ENCODE data around the gene P4HB. TPM values are rescaled to one million over a fixed set of nuclear protein-coding genes. Genes with fewer than 3 reads are reported as not detected.

The P4HB gene
- total and polyA plus RNA-seq, 2 experiments from 2014 or later = 1,651 to 3,203 TPM

DNA sequence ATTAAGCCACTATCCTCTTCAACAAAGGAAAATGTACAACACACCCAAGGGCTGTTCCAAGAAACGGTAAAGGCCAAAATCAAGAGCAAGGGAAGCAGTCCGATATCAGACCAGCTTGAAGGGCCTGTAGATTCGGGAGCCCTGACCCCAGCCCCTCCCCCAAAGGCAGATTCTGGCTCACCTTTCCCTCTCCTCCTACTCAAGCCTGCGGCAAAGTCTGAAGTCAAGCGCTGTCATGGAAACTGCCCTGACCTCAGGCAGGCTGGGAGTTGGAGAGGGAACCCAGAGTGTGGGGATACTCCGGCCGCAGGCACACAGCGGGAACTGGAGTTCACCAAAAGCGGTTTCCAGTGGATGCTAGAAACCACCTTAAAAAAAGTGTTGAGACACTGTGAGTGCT is 29.3 kb upstream of the P4HB start:
- Histone ChIP-seq H3K9me2 (ENCODE audit: insufficient read depth) (no peaks in the 10 kb centered on the region), H2AFZ (no peak overlapping the region), H3K27me3 (replicated peaks; ENCODE audit: insufficient read depth) (no peaks in the 10 kb centered on the region), H3K9ac (peak overlapping the region; percentile 86), H3K27ac (0 out of 2 replicates have a peak overlapping the region, but pooled peaks have one; percentile 64), H3K4me1 (ENCODE audit: insufficient read depth) (peaks cover 17% of the 10 kb centered on the region), H3K4me3 (peak overlapping the region; percentile 89), H3F3A (ENCODE audit: insufficient read depth) (peaks cover 12% of the 10 kb centered on the region; the same call in 1 of the 2 replicates), H3K79me2 (ENCODE audit: insufficient read depth) (peaks cover 91% of the 10 kb centered on the region), H3K36me3 (ENCODE audit: low read depth) (peaks cover 36% of the 10 kb centered on the region), H3K4me2 (ENCODE audit: unreplicated experiment) (no peak overlapping the region), H3K9me3 (ENCODE audit: low read depth) (no peaks in the 10 kb centered on the region), H4K20me1 (ENCODE audit: insufficient read depth) (no peaks in the 10 kb centered on the region; the same call in 1 of the 2 replicates)
- no peak for DNase-seq
- TF ChIP-seq EZH2phosphoT487 (IDR thresholded peaks at IDR 0.05; ENCODE audit: insufficient read depth, low read depth) (no peak), EZH2 (IDR thresholded peaks at IDR 0.05; ENCODE audit: insufficient read depth, poor library complexity, severe bottlenecking) (no peak)
- 80 to 84% methylated on average over 9 of the region's 9 CpGs for WGBS, 2 experiments (ENCODE audit: low coverage in 1 of 2, low lambda C conversion rate in 2 of 2, missing lambda C conversion rate in 2 of 2)
- in situ Hi-C loops (cut with MboI) = no loop called here

DNA sequence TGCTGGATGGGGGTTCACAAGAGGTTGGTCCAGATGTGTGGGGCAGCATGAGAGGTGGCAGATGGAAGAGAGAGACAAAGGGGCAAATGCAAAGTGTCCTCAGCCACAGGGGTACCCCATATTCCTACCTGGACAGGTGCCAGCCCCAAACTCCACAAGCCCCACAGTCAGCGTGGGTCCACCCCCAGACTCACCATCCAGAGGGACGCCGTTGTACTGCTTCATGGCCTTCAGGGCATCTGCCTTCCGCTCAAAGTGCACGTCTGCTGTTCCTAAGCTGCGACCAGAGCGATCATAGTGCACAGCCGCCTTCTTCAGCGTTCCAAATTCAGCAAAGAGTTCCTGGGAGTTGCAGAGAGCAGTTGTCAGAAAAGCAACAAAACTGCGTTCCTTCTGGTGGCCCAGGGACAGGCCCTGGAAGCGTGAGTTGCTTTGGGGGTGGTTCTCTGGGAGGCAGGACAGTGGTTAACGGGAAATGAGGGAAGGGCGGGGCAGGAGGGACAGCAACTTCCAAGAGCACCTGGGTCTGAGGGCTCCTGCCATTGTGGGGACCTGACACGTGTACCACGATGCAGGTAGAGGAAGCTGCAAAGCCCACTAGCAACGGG is 28.8 kb upstream of the P4HB start:
- Histone ChIP-seq H3K4me1 (ENCODE audit: insufficient read depth) (peaks cover 17% of the 10 kb centered on the region), H3K27ac (no peak overlapping the region), H4K20me1 (ENCODE audit: insufficient read depth) (no peaks in the 10 kb centered on the region; the same call in 1 of the 2 replicates), H3F3A (ENCODE audit: insufficient read depth) (peaks cover 12% of the 10 kb centered on the region; the same call in 1 of the 2 replicates), H3K4me3 (0 out of 2 replicates have a peak overlapping the region, but pooled peaks have one; percentile 89), H3K79me2 (ENCODE audit: insufficient read depth) (peaks cover 92% of the 10 kb centered on the region), H3K9me3 (ENCODE audit: low read depth) (no peaks in the 10 kb centered on the region), H3K4me2 (ENCODE audit: unreplicated experiment) (no peak overlapping the region), H3K36me3 (ENCODE audit: low read depth) (peaks cover 36% of the 10 kb centered on the region), H3K27me3 (replicated peaks; ENCODE audit: insufficient read depth) (no peaks in the 10 kb centered on the region), H3K9ac (peak overlapping the region; percentile 86; the same call in 1 of the 2 replicates), H2AFZ (no peak overlapping the region), H3K9me2 (ENCODE audit: insufficient read depth) (no peaks in the 10 kb centered on the region)
- WGBS, 2 experiments (ENCODE audit: low coverage in 1 of 2, low lambda C conversion rate in 2 of 2, missing lambda C conversion rate in 2 of 2) = 93 to 95% methylated on average over 16 of the region's 16 CpGs
- TF ChIP-seq EZH2phosphoT487 (IDR thresholded peaks at IDR 0.05; ENCODE audit: insufficient read depth, low read depth) (no peak), EZH2 (IDR thresholded peaks at IDR 0.05; ENCODE audit: insufficient read depth, poor library complexity, severe bottlenecking) (no peak)
- in situ Hi-C loops (cut with MboI) = no loop called here
- no peak for DNase-seq

GRCh38 chr17:81888105-81888987 is 28.0 kb upstream of the P4HB start:
- H3K9me2 ChIP-seq (ENCODE audit: insufficient read depth) = no peaks in the 10 kb centered on the region
- peaks cover 17% of the 10 kb centered on the region for H3K4me1 ChIP-seq (ENCODE audit: insufficient read depth)
- H3K9ac ChIP-seq = no peak overlapping the region
- DNase-seq = no peak
- peaks cover 92% of the 10 kb centered on the region for H3K79me2 ChIP-seq (ENCODE audit: insufficient read depth)
- H3F3A ChIP-seq (ENCODE audit: insufficient read depth) = peaks cover 12% of the 10 kb centered on the region; the same call in 1 of the 2 replicates
- H3K27ac ChIP-seq = no peak overlapping the region
- WGBS, 2 experiments (ENCODE audit: low coverage in 1 of 2, low lambda C conversion rate in 2 of 2, missing lambda C conversion rate in 2 of 2) = 93 to 94% methylated on average over 44 of the region's 44 CpGs
- H3K36me3 ChIP-seq (ENCODE audit: low read depth) = peaks cover 36% of the 10 kb centered on the region
- TF ChIP-seq EZH2 (IDR thresholded peaks at IDR 0.05; ENCODE audit: insufficient read depth, poor library complexity, severe bottlenecking) (no peak), EZH2phosphoT487 (IDR thresholded peaks at IDR 0.05; ENCODE audit: insufficient read depth, low read depth) (no peak)
- H3K4me3 ChIP-seq = no peak overlapping the region
- H2AFZ ChIP-seq = no peak overlapping the region
- no peak overlapping the region for H3K4me2 ChIP-seq (ENCODE audit: unreplicated experiment)
- no peaks in the 10 kb centered on the region; the same call in 1 of the 2 replicates for H4K20me1 ChIP-seq (ENCODE audit: insufficient read depth)
- no peaks in the 10 kb centered on the region for H3K9me3 ChIP-seq (ENCODE audit: low read depth)
- no peaks in the 10 kb centered on the region for H3K27me3 ChIP-seq (replicated peaks; ENCODE audit: insufficient read depth)
- in situ Hi-C loops (cut with MboI) = no loop called here

DNA sequence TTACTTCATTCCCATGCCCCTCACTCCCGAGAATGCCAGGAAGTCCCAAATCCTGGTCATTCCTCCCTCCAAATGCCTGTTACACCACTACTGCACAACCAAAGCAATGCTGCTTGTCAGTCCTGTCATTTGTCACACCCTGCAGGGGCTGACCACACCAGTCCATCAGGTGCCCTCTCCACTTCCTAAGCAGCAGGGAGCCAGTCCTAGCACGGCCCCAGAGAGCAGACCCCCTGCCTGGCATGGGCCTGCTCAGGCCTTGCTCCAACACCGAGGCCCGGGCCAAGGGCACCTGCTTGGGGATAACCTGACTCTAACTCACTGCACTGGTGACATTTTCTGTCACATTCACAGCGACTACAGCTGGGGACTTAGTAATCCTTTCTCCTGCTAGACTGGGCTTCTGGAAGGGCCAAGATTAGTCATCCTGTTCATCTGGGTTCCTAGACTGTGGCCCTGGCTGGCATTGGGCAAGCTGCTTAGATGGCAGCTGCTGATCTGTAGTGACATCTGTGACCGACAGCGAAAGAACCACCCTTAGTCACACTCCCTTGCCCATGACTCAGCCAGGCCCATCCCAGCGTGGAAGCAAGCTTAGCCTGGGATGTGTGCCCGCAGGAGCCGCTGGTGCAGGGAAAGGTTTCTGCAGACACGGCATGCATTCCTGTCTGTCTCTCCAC is 25.7 kb upstream of the P4HB start:
- H3K27ac ChIP-seq = peak overlapping the region; percentile 49
- DNase-seq = peak; percentile 81
- H3K4me3 ChIP-seq = no peak overlapping the region

More for the DNA sequence above, 25.7 kb upstream of the P4HB start:
- Histone ChIP-seq H3K36me3 (ENCODE audit: low read depth) (peaks cover 36% of the 10 kb centered on the region), H3K4me2 (ENCODE audit: unreplicated experiment) (no peak overlapping the region), H3K79me2 (ENCODE audit: insufficient read depth) (peaks cover 93% of the 10 kb centered on the region), H3K9ac (no peak overlapping the region), H3K4me1 (ENCODE audit: insufficient read depth) (peaks cover 12% of the 10 kb centered on the region), H3F3A (ENCODE audit: insufficient read depth) (peaks cover 12% of the 10 kb centered on the region; the same call in 1 of the 2 replicates), H4K20me1 (ENCODE audit: insufficient read depth) (no peaks in the 10 kb centered on the region; the same call in 1 of the 2 replicates), H3K9me3 (ENCODE audit: low read depth) (no peaks in the 10 kb centered on the region), H3K9me2 (ENCODE audit: insufficient read depth) (no peaks in the 10 kb centered on the region), H2AFZ (no peak overlapping the region), H3K27me3 (replicated peaks; ENCODE audit: insufficient read depth) (no peaks in the 10 kb centered on the region)
- no peak for TF ChIP-seq EZH2 (IDR thresholded peaks at IDR 0.05; ENCODE audit: insufficient read depth, poor library complexity, severe bottlenecking)
- TF ChIP-seq EZH2phosphoT487 (IDR thresholded peaks at IDR 0.05; ENCODE audit: insufficient read depth, low read depth) = no peak
- WGBS, 2 experiments (ENCODE audit: low coverage in 1 of 2, low lambda C conversion rate in 2 of 2, missing lambda C conversion rate in 2 of 2) = 53 to 55% methylated on average over 11 of the region's 11 CpGs
- in situ Hi-C loops (cut with MboI) = no loop called here

Data from GM23248 (cell line).